Endothelial cell of umbilical vein (primary cell): ENCODE measurements around the gene WLS. TPM values are rescaled to one million over a fixed set of nuclear protein-coding genes. Genes with fewer than 3 reads are reported as not detected.

ENCODE experiments used
- BruUV-seq: library from RNA; stranded (reverse); fragments of 400-500 nt; replicated peaks from 2 replicates; lab custom pipeline; 2021; lab: Mats Ljungman, UMichigan
- CTCF ChIA-PET: fragments of 300-600, 350-600 bp; sonication (Branson Sonifier 250); formaldehyde crosslinking; loops from one replicate; lab custom pipeline; 2021; ENCODE audit warnings: antibody characterized with exemption, inconsistent platforms; lab: Charles Lee
- POLR2A ChIA-PET: fragments of 300-600, 350-600 bp; sonication (Branson Sonifier 250); formaldehyde crosslinking; loops from one replicate; lab custom pipeline; 2021; ENCODE audit warnings: antibody characterized with exemption, inconsistent platforms; lab: Charles Lee
- DNase-seq: peaks from one replicate; pipeline ENCODE4 v3.0.0-alpha.2; 2011; ENCODE audit warnings: low read depth, low spot score
- FAIRE-seq: peaks from 2 replicates; lab custom pipeline; 2011; peaks lifted over from hg19 to GRCh38; lab: Jason Lieb, UNC
- H2AFZ ChIP-seq: 2 replicates; pipeline ENCODE4 v1.6.0; 2012; ENCODE audit warnings: low read depth, low read length, control low read depth, inconsistent platforms
- H3K27ac ChIP-seq: 2 replicates; pipeline ENCODE4 v1.5.1; 2011; ENCODE audit warnings: low read depth, mild to moderate bottlenecking, control low read depth, low read length, moderate library complexity; ENCODE audit not compliant: insufficient read depth
- H3K27me3 ChIP-seq, 2 experiments: 2 replicates each; pipeline versions ENCODE4 v1.6.0 to v1.6.1; 2011; ENCODE audit warnings: low read length in 2 of 2, mixed read lengths in 1 of 2; ENCODE audit not compliant: control insufficient read depth in 2 of 2, insufficient read depth in 2 of 2
- H3K36me3 ChIP-seq, 2 experiments: 2 replicates in 1 of 2; 3 replicates in 1 of 2; pipeline ENCODE4 v1.5.1; 2011; ENCODE audit warnings: low read length in 2 of 2, mild to moderate bottlenecking in 1 of 2, moderate library complexity in 1 of 2; ENCODE audit not compliant: control insufficient read depth in 2 of 2, insufficient read depth in 2 of 2; ENCODE audit errors: extremely low read depth in 1 of 2
- H3K4me1 ChIP-seq: 3 replicates; pipeline ENCODE4 v1.5.1; 2011; ENCODE audit warnings: mild to moderate bottlenecking, low read length; ENCODE audit not compliant: control insufficient read depth, insufficient read depth; ENCODE audit errors: extremely low read depth
- H3K4me2 ChIP-seq: 2 replicates; pipeline ENCODE4 v1.6.1; 2011; ENCODE audit warnings: low read length, control low read depth, mixed read lengths; ENCODE audit not compliant: insufficient read depth
- H3K4me3 ChIP-seq, 3 experiments: fragments of 200-600 bp in 1 of 3; sonication (generic), shearing (Covaris generic) in 1 of 3; replicated peaks in 1 of 3; 2 replicates each; pipeline ENCODE4 v1.5.1; 2011 to 2016; ENCODE audit warnings: control low read depth in 3 of 3, low read length in 3 of 3, mild to moderate bottlenecking in 2 of 3, inconsistent platforms in 1 of 3, low read depth in 1 of 3, moderate library complexity in 1 of 3; ENCODE audit not compliant: insufficient read depth in 1 of 3
- H3K79me2 ChIP-seq: 2 replicates; pipeline ENCODE4 v1.6.0; 2012; ENCODE audit warnings: low read length, inconsistent platforms; ENCODE audit not compliant: control insufficient read depth, insufficient read depth
- H3K9ac ChIP-seq: replicated peaks from 2 replicates; pipeline ENCODE3; 2011; ENCODE audit warnings: low read length, control low read depth; ENCODE audit not compliant: insufficient read depth; ENCODE audit errors: extremely low read depth
- H3K9me1 ChIP-seq: replicated peaks from 3 replicates; pipeline ENCODE4 v1.6.0; 2011; ENCODE audit warnings: mild to moderate bottlenecking, low read length; ENCODE audit not compliant: control insufficient read depth, insufficient read depth; ENCODE audit errors: extremely low read depth
- H3K9me3 ChIP-seq: replicated peaks from 2 replicates; pipeline ENCODE4 v1.5.1; 2012; ENCODE audit warnings: low read length, inconsistent platforms; ENCODE audit not compliant: control insufficient read depth, insufficient read depth
- H4K20me1 ChIP-seq: replicated peaks from 2 replicates; pipeline ENCODE3; 2011; ENCODE audit warnings: mild to moderate bottlenecking, low read length; ENCODE audit not compliant: control insufficient read depth, insufficient read depth; ENCODE audit errors: extremely low read depth
- EZH2 ChIP-seq: IDR thresholded peaks from 2 replicates; pipeline ENCODE4 v1.6.1; 2012; ENCODE audit warnings: borderline replicate concordance, low read depth, mild to moderate bottlenecking, moderate library complexity, low read length, inconsistent platforms; ENCODE audit not compliant: severe bottlenecking
- FOS ChIP-seq: IDR thresholded peaks from 2 replicates; pipeline ENCODE4 v1.6.1; 2011; ENCODE audit warnings: mild to moderate bottlenecking, low read length, moderate library complexity, borderline replicate concordance; ENCODE audit not compliant: insufficient read depth
- GATA2 ChIP-seq: IDR thresholded peaks from 2 replicates; pipeline ENCODE4 v1.7.0; 2011; ENCODE audit warnings: low read depth, mild to moderate bottlenecking, moderate library complexity, mixed read lengths, low read length; ENCODE audit not compliant: insufficient read length, insufficient read depth
- JUN ChIP-seq: IDR thresholded peaks from 2 replicates; pipeline ENCODE4 v1.6.1; 2011; ENCODE audit warnings: borderline replicate concordance, low read depth; ENCODE audit not compliant: insufficient read length, insufficient read depth
- MYC ChIP-seq: IDR thresholded peaks from one replicate; pipeline ENCODE4 v1.6.1; 2011; ENCODE audit warnings: mild to moderate bottlenecking, low read depth, low read length
- POLR2A ChIP-seq: IDR thresholded peaks from 2 replicates; pipeline ENCODE4 v1.6.1; 2012; ENCODE audit warnings: low read depth, mild to moderate bottlenecking, control low read depth, low read length
- POLR2AphosphoS5 ChIP-seq: IDR thresholded peaks from 2 replicates; pipeline ENCODE4 v1.6.1; 2012; ENCODE audit warnings: low read depth, mild to moderate bottlenecking, control low read depth, low read length, moderate library complexity; ENCODE audit not compliant: insufficient read depth
- dilution Hi-C: fragments of 300-500 bp; cut with MboI; formaldehyde crosslinking; loops from one replicate; pipeline ENCODE4 v1.15.0; 2019; ENCODE audit warnings: low sequenced_read_pairs; ENCODE audit not compliant: extremely low pct_ligation_motif_present
- intact Hi-C: fragments of 100-400 bp; cut with micrococcal nuclease; formaldehyde crosslinking; loops from one replicate; pipeline ENCODE4 v1.10.0; 2022
- polyA plus RNA-seq, 4 experiments: library from polyadenylated mRNA; depleted of rRNA in 3 of 4; stranded (reverse) in 3 of 4; unstranded in 1 of 4; fragments of >200 nt; gene quantifications; 2 replicates each; pipeline versions ENCODE4 v1.2.1 to v1.2.3, GENCODE V29; 2011 to 2012; ENCODE audit warnings: missing spikeins in 1 of 4
- total RNA-seq: library from RNA; stranded (reverse); gene quantifications from 2 replicates; pipeline ENCODE4 v1.2.3, GENCODE V29; 2021
- TF ChIP-seq, protein P1 (sequence below): IDR thresholded peaks from 2 replicates; pipeline ENCODE4 v1.6.1; 2011; ENCODE audit not compliant: insufficient read depth, insufficient read length
- TF ChIP-seq, protein P2 (sequence below), 2 donors: IDR thresholded peaks; 1 replicate in 1 of 2; 2 replicates in 1 of 2; pipeline ENCODE4 v1.5.1; 2011; ENCODE audit warnings: low read length in 2 of 2, mild to moderate bottlenecking in 2 of 2, moderate library complexity in 2 of 2, control low read depth in 1 of 2, inconsistent platforms in 1 of 2, low read depth in 1 of 2; ENCODE audit not compliant: insufficient read depth in 1 of 2; ENCODE audit errors: extremely low read depth in 1 of 2

WLS gene
- total and polyA plus RNA-seq, 2 donors (not counting 3 experiments of a cell fraction or from before 2014, with no cell fraction given) = 121 to 199 TPM

DNA sequence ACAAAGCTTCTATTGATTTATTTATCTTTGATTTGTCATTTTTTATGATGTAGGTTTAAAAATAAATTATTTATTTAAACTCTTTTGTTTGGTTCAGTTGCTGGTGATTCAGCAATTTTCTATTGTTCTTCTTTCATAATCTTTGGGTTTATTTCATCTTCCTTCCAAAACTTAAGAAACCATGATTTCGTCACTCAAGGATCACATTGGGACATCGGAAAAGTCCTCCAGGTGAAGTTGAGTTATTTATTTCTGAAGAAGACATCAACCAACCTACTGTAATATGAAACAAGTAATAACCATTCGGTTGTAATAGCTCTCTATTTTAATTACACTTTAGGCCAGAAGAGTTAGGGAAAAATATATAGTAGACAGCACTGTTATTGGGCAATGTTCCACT is 23.0 kb upstream of the WLS start:
- Histone ChIP-seq H3K9me3 (no peaks in the 10 kb centered on the region), H3K27ac (no peak overlapping the region), H3K4me1 (no peaks in the 10 kb centered on the region), H3K79me2 (no peaks in the 10 kb centered on the region), H3K4me2 (no peak overlapping the region), H3K9me1 (no peaks in the 10 kb centered on the region), H3K27me3 (no peaks in the 10 kb centered on the region), H3K4me3 (no peak overlapping the region), H2AFZ (no peak overlapping the region), H3K9ac (no peak overlapping the region), H4K20me1 (no peaks in the 10 kb centered on the region), H3K36me3 (no peaks in the 10 kb centered on the region)
- BruUV-seq = no TSS peak
- intact Hi-C loops (no loop called here), dilution Hi-C loops (no loop called here)
- ChIA-PET POLR2A (no interaction called here), CTCF (interaction anchor here (0.7 to 1.3 kb wide), 3 partner anchors 20 to 153 kb away, joined by 3 to 4 read pairs (median 3); no protein-coding TSS in a partner anchor)
- no peak for DNase-seq
- no peak for TF ChIP-seq MYC
- FAIRE-seq = no peak

DNA sequence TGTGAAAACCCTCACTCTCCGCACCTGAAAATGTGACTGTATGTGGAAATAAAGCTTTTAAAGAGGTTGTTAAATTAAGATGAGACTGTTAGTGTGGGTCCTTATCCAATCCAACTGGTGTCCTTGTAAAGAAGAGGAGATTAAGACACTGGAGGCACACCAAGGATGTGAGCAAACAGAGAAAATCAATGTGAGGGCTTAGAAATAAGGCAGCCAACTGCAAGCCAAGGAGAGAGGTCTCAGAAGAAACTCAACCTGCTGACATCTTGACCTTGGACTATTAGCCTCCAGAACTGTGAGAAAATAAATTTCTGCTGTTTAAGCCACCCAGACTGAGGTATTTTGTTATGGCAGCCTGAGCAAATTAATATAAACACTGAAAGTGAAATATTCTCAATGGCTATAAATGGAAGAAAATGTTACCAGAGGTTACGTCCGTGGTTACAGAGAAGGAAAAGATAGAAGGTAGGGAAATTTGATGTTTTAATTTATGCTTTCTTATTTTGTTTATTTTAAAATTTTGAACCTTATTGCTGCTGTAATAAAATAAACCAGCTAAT is 22.4 kb upstream of the WLS start:
- H3K36me3 ChIP-seq = no peaks in the 10 kb centered on the region
- H3K27ac ChIP-seq = no peak overlapping the region
- no peaks in the 10 kb centered on the region for H3K4me1 ChIP-seq
- no peak overlapping the region for H3K4me2 ChIP-seq
- H3K9ac ChIP-seq = no peak overlapping the region
- H3K9me3 ChIP-seq = no peaks in the 10 kb centered on the region
- no peaks in the 10 kb centered on the region for H3K27me3 ChIP-seq
- TF ChIP-seq MYC = no peak
- TF ChIP-seq, protein P1, sequence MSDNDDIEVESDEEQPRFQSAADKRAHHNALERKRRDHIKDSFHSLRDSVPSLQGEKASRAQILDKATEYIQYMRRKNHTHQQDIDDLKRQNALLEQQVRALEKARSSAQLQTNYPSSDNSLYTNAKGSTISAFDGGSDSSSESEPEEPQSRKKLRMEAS = no peak
- TF ChIP-seq, protein P2, sequence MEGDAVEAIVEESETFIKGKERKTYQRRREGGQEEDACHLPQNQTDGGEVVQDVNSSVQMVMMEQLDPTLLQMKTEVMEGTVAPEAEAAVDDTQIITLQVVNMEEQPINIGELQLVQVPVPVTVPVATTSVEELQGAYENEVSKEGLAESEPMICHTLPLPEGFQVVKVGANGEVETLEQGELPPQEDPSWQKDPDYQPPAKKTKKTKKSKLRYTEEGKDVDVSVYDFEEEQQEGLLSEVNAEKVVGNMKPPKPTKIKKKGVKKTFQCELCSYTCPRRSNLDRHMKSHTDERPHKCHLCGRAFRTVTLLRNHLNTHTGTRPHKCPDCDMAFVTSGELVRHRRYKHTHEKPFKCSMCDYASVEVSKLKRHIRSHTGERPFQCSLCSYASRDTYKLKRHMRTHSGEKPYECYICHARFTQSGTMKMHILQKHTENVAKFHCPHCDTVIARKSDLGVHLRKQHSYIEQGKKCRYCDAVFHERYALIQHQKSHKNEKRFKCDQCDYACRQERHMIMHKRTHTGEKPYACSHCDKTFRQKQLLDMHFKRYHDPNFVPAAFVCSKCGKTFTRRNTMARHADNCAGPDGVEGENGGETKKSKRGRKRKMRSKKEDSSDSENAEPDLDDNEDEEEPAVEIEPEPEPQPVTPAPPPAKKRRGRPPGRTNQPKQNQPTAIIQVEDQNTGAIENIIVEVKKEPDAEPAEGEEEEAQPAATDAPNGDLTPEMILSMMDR (IDR thresholded peaks at IDR 0.05; ENCODE audit: extremely low read depth in 1 of 2, insufficient read depth in 1 of 2, low read depth in 1 of 2, low read length in 2 of 2) = no peak
- TF ChIP-seq FOS = no peak
- TF ChIP-seq GATA2 = no peak
- no peak for TF ChIP-seq JUN
- TF ChIP-seq POLR2A = no peak
- TF ChIP-seq POLR2AphosphoS5 = no peak
- TF ChIP-seq EZH2 = no peak
- ChIA-PET POLR2A (no interaction called here), CTCF (interaction anchor here (0.7 to 1.3 kb wide), 3 partner anchors 20 to 153 kb away, joined by 3 to 4 read pairs (median 3); no protein-coding TSS in a partner anchor)
- H3K79me2 ChIP-seq = no peaks in the 10 kb centered on the region
- H3K9me1 ChIP-seq = no peaks in the 10 kb centered on the region
- H2AFZ ChIP-seq = no peak overlapping the region
- dilution Hi-C loops (no loop called here), intact Hi-C loops (no loop called here)
- no peaks in the 10 kb centered on the region for H4K20me1 ChIP-seq
- DNase-seq (no peak), FAIRE-seq (no peak)
- no peak overlapping the region for H3K4me3 ChIP-seq
- no TSS peak for BruUV-seq
